Activated CD8-positive, alpha-beta T cell treated with anti-CD3 and anti-CD28 coated beads for 36 hours (primary cell): ENCODE results near the gene API5. TPM values are rescaled to one million over a fixed set of nuclear protein-coding genes. Genes with fewer than 3 reads are reported as not detected.
A peak's percentile ranks its signal among the peaks of the same experiment; 100 is the strongest.

ENCODE experiments used
- ATAC-seq: fragments of 200-7000 bp; cut with Tn5 transposase; one replicate; pipeline ENCODE4 v1.10.0; 2021; ENCODE audit warnings: mild to moderate bottlenecking, moderate library complexity
- CTCF ChIA-PET: fragments of 350-600 bp; sonication (Branson Sonifier 250); formaldehyde crosslinking; loops from one replicate; lab custom pipeline; 2021; ENCODE audit warnings: antibody characterized with exemption; lab: Charles Lee
- POLR2A ChIA-PET: fragments of 350-600 bp; sonication (Branson Sonifier 250); formaldehyde crosslinking; loops from one replicate; lab custom pipeline; 2021; ENCODE audit warnings: antibody characterized with exemption; lab: Charles Lee
- DNase-seq: peaks from one replicate; pipeline ENCODE4 v3.0.0-alpha.2; 2020
- H3K27ac Mint-ChIP-seq: one replicate; pipeline ENCODE4 v1.8.0; 2021; ENCODE audit warnings: mild to moderate bottlenecking, mixed read lengths
- H3K27me3 Mint-ChIP-seq: one replicate; pipeline ENCODE4 v1.8.0; 2021; ENCODE audit warnings: mixed read lengths
- H3K36me3 Mint-ChIP-seq: one replicate; pipeline ENCODE4 v1.8.0; 2021; ENCODE audit warnings: low read depth, mixed read lengths
- H3K4me1 Mint-ChIP-seq: one replicate; pipeline ENCODE4 v1.8.0; 2021; ENCODE audit warnings: low read depth, mixed read lengths
- H3K4me3 Mint-ChIP-seq: one replicate; pipeline ENCODE4 v1.8.0; 2021; ENCODE audit warnings: mild to moderate bottlenecking, moderate library complexity, mixed read lengths
- H3K9me3 Mint-ChIP-seq: one replicate; pipeline ENCODE4 v1.8.0; 2021; ENCODE audit warnings: mixed read lengths
- CTCF ChIP-seq: fragments of 200-600 bp; IDR thresholded peaks from one replicate; pipeline ENCODE4 v1.8.0; 2022; ENCODE audit warnings: antibody characterized with exemption, mild to moderate bottlenecking
- intact Hi-C: fragments of 100-400 bp; cut with micrococcal nuclease; formaldehyde crosslinking; loops from one replicate; pipeline ENCODE4 v1.10.0; 2022
- total RNA-seq, 2 experiments: library from RNA; stranded (reverse); gene quantifications; one replicate each; pipeline ENCODE4 v1.2.3, GENCODE V29; 2021

API5 gene
- total RNA-seq: 100 to 1,000 TPM; 156 to 169 TPM

GRCh38 chr11:43311791-43312607, at the start of gene API5:
Gene API5 (plus strand): TSS chr11:43311996. CDS start chr11:43312128, 132 bp downstream.
- ATAC-seq (peak; percentile 96), DNase-seq (peak; percentile 95)
- intact Hi-C loops: loop anchor here (10.0 kb wide), 1 partner anchor 83 kb away; no protein-coding TSS in a partner anchor
- Mint-ChIP-seq H3K9me3 (no peaks in the 10 kb centered on the region), H3K36me3 (peaks cover 7% of the 10 kb centered on the region), H3K4me3 (peak within 1 kb of the TSS; percentile 99), H3K4me1 (peaks cover 43% of the 10 kb centered on the region), H3K27ac (peak within 1 kb of the TSS; percentile 96), H3K27me3 (no peaks in the 10 kb centered on the region)
- POLR2A ChIA-PET: interaction anchor here (1.3 to 3.4 kb wide), 3 partner anchors 13 to 47 kb away, joined by 3 to 20 read pairs (median 4); partner anchors contain the start of gene TTC17
- peak; percentile 62 for TF ChIP-seq CTCF
- CTCF ChIA-PET: interaction anchor here (0.6 to 2.8 kb wide), 11 partner anchors 10 to 261 kb away, joined by 3 to 23 read pairs (median 3); partner anchors contain the start of gene TTC17

- no peak for ATAC-seq
- intact Hi-C loops: no loop called here
- Mint-ChIP-seq H3K27me3 (peaks cover 10% of the 10 kb centered on the region), H3K36me3 (no peaks in the 10 kb centered on the region), H3K4me3 (no peak overlapping the region), H3K9me3 (no peaks in the 10 kb centered on the region), H3K4me1 (no peaks in the 10 kb centered on the region), H3K27ac (no peak overlapping the region)
- TF ChIP-seq CTCF: no peak
- CTCF ChIA-PET: interaction anchor here (1.7 kb wide), 1 partner anchor 14 kb away, joined by 6 read pairs; no protein-coding TSS in a partner anchor
- no peak for DNase-seq
- POLR2A ChIA-PET: no interaction called here
Measured at GRCh38 chr11:43267856-43268580, 43.8 kb upstream of the API5 start.

GRCh38 chr11:43268786-43269185, 43.0 kb upstream of the API5 start:
- no peaks in the 10 kb centered on the region for H3K36me3 Mint-ChIP-seq
- DNase-seq (no peak), ATAC-seq (no peak)
- intact Hi-C loops: no loop called here
- no peaks in the 10 kb centered on the region for H3K4me1 Mint-ChIP-seq
- H3K27me3 Mint-ChIP-seq: peaks cover 6% of the 10 kb centered on the region
- no peak overlapping the region for H3K27ac Mint-ChIP-seq
- H3K9me3 Mint-ChIP-seq: peaks cover under 1% of the 10 kb centered on the region
- ChIA-PET CTCF (interaction anchor here (1.7 kb wide), 1 partner anchor 14 kb away, joined by 6 read pairs; no protein-coding TSS in a partner anchor), POLR2A (no interaction called here)
- no peak overlapping the region for H3K4me3 Mint-ChIP-seq
- no peak for TF ChIP-seq CTCF

GRCh38 chr11:43269254-43269918, 42.4 kb upstream of the API5 start:
- CTCF ChIA-PET: interaction anchor here (0.6 to 1.7 kb wide), 2 partner anchors 9 to 13 kb away, joined by 3 to 6 read pairs; no protein-coding TSS in a partner anchor
- intact Hi-C loops: no loop called here

More at GRCh38 chr11:43269254-43269918, 42.4 kb upstream of the API5 start:
- DNase-seq (no peak), ATAC-seq (no peak)
- Mint-ChIP-seq H3K4me3 (no peak overlapping the region), H3K9me3 (peaks cover 6% of the 10 kb centered on the region), H3K27ac (no peak overlapping the region), H3K27me3 (peaks cover 6% of the 10 kb centered on the region), H3K4me1 (no peaks in the 10 kb centered on the region), H3K36me3 (no peaks in the 10 kb centered on the region)
- POLR2A ChIA-PET: no interaction called here
- no peak for TF ChIP-seq CTCF
